Regular cardiac myocyte (primary cell): Measurements from ENCODE around the gene SLC25A53. TPM values are rescaled to one million over a fixed set of nuclear protein-coding genes. Genes with fewer than 3 reads are reported as not detected.

Source experiments
- total RNA-seq: library from RNA; depleted of rRNA; stranded (reverse); fragments of >200 nt; gene quantifications from 2 replicates; pipeline ENCODE4 v1.2.3, GENCODE V29; 2014

SLC25A53 gene, protein sequence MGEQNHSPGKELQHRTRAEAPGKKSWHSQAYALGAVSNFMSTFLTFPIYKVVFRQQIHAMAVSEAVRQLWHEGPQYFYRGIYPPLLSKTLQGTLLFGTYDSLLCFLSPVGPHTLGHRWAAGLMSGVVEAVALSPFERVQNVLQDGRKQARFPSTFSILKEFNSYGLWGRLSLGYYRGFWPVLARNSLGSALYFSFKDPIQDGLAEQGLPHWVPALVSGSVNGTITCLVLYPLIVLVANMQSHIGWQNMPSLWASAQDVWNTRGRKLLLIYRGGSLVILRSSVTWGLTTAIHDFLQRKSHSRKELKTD
- total RNA-seq: 5.8 and 9.0 TPM in 2 replicates

DNA sequence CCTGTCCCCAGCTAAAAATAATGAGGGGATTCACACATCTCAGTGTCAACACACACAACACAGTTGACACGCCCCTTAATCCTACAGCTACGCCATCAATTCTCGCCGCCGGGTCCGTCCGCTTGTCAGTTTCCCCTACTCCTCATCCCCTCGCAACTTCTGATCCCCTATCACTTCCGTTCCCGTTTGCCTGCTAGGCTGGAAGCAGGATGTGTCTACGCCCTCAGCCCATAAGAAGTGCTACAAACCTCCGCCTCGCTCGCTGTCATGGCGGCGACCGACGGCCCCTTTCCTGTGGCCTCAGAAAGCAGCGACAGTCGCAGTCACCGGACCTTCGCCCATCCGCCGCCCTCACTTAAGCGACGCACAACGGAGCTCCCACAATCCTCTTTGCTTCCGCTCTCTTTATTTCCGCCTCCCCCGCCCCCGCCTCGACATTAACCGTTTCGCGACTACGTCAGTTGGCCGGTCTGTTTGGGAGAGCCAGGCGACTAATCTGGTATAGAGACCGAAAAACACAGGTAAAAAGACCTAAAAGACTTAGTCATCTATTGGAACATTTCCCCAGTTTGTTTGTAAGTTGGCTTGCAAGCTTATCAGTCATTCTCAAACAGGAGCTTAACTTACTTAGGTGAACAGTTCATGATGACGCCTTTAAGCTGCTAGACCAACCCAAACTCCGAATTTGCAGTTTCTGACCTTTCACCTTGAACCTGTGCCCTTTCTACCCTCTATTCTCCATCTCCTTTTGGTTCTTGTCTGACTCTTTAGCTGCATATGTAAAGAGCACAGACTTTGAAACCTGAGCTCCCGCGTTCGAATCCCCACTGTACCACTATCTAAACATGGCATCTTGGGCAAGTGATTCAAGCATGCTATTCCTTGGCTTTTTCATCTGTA, at the start of gene SLC25A53:
SLC25A53 (minus strand) TSS at position 380 of the 900 bp plus-strand sequence. CDS start 51,752 bp downstream, outside the sequence.

DNA sequence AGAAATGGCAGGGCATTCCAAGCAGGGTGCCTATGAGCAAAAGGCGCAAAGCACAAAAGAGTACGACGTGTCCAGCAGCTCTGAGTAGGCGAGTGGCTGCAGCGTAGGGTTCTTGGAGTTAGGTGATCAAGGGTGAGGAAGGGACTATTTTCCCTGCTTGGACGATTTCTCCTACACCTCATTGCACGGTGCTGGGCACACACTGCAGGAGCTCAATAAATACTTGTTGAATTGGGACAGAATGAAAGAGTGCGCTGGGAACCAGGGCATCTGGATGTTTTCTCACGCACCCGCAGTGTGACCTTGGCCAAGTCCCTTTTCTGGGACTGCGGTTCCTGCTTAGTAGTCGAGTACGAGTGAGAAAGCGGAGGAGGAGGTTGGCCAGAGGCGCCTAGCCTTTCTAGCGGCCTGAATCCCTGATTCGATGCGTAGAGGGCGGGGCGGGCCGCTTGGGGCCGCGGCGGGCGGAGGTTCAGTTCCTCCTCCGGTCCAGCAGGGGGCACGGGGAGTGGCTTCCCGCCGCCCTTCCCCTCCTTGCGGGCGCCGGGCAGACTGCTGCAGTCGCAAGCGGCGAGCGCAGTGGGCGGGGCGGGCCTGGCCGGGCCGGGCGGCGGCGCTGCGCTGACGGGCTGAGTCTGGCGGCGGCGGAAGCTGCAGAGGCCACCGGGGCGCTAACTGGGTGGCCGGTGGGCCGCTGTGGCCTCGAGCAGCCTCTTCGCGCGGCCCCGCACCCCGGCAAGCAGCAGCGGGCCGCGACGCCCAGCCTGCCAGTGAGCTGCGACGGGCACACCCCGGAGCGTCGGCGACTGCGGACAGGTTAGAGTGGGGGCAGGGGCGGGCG, 9.3 kb upstream of the SLC25A53 start, which contains the start of gene FAM199X:
FAM199X (plus strand) TSS at position 560 of the 841 bp plus-strand sequence. CDS start 333 bp downstream, outside the sequence.

DNA sequence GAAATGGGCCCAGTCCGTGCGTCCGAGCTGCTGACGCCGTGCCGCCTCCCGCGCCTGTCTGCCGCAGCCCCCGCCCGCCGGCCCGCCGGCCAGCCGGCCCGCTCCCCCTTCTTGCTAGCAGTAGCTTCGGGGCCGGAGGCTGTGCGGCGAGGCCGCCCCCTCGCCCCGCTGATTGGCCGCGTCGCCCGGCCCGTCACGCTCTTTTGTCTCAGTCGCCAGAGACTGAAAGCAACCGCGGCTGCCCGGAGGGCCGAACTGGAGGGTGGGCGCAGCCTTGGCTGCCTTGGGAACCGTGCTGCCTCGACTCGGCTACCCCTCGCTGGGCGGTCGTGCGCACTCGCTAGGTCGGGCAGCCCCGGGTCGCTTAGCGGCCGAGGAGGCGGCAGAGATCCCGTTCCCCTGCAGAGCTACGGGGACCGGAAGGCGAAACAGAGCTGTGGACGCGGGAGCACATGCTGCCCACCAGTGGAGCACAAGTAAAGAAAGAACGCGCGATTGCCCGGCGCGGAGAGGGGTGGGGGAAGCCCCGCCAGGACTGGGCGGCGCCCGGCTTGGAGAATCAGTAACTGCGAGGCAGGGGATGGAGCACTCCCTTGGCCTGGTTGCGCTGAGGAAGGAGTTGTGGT, 44.4 kb downstream of the SLC25A53 start, which contains the start of gene ZCCHC18:
ZCCHC18 (plus strand) TSS at position 198 of the 626 bp plus-strand sequence. CDS start 1,589 bp downstream, outside the sequence.

DNA sequence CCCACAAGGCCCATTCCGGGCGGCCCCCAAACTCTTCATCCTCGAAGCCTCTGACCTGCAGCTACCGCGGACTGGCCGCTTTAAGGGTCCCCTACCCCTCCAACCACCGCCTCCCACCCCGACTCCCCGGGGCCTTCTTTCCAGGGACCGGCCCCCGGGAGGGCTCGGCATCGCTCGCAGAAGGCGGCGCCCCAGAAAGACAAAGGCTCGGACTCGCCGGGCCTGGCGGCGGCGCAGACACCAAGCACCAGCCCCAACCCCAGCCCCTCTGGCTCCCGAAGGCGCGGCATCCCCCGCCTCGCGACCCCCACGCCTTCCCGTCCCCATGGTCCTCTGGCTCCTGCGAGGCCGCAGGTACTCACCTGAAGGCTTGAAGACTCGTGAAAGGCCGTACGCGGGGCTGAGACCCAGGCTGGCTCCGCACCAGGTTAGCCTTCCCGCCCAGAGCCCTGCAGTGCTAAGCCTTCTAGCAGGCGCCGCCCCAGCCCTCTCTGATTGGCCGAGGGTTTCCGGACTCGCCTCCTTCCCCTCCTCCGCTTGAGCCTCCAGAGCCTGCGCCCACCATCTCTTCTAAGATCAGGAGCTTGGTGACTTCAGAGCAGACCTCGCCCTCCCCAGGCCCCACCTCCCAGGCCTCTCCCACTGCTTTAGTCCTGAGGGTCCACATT, 80.9 kb downstream of the SLC25A53 start, which contains the start of gene TMSB15C:
TMSB15C (minus strand) TSS at position 459 of the 668 bp plus-strand sequence.

Other genes starting within 250 kb of the SLC25A53 start
- gene TMSB15B, start 194.4 kb downstream of the SLC25A53 start, total RNA-seq: 2.5 and 2.8 TPM in 2 replicates
- gene H2BW1, start 143.3 kb downstream of the SLC25A53 start, total RNA-seq: not detected in 2 replicates
- not detected in 2 replicates for gene H2BW2, start 117.1 kb downstream of the SLC25A53 start, total RNA-seq
- 2.3 and 3.1 TPM in 2 replicates for gene TMSB15C, start 80.8 kb downstream of the SLC25A53 start, total RNA-seq
- 0.19 and 3.1 TPM in 2 replicates for gene ZCCHC18, start 44.5 kb downstream of the SLC25A53 start, total RNA-seq
- 25.9 and 28.8 TPM in 2 replicates for gene FAM199X, start 9.4 kb upstream of the SLC25A53 start, total RNA-seq
- not detected in 2 replicates for gene ESX1, start 97.9 kb upstream of the SLC25A53 start, total RNA-seq